ENCODE results near the gene PLOD1. TPM values are rescaled to one million over a fixed set of nuclear protein-coding genes. Genes with fewer than 3 reads are reported as not detected.
"Not testable (repeated sequence)": the region's sequence is repeated elsewhere in the genome, so short reads cannot be mapped to it uniquely, and the experiment has no call there.

The PLOD1 gene
- total RNA-seq, 4 donors from 2014 or later: 23.9 to 66.5 (median 54.8) TPM

DNA sequence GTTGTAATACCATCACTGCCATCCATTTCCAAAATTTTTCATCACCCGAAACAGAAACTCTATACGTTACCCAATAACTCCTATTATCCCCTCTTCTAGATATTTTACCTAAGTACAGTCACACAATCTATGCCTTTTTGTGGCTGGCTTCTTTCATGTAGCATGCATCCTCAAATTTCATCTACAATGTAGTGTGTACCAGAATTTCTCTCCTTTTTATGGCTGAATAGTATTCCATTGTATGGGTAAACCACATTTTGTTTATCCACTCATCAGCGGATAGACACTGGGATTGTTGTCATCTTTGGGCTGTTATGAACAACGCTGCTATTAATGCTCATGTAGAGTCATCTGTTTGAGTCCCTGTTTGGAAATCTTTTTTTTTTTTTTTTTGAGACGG, 29.5 kb upstream of the PLOD1 start:
- Histone ChIP-seq H3K4me3 (no peak overlapping the region), H3K36me3 (no peaks in the 10 kb centered on the region), H3K27ac (no peak overlapping the region), H3K27me3 (no peaks in the 10 kb centered on the region), H3K4me1 (no peaks in the 10 kb centered on the region), H3K9me3 (no peaks in the 10 kb centered on the region)
- DNase-seq: no peak
- TF ChIP-seq, protein P1, sequence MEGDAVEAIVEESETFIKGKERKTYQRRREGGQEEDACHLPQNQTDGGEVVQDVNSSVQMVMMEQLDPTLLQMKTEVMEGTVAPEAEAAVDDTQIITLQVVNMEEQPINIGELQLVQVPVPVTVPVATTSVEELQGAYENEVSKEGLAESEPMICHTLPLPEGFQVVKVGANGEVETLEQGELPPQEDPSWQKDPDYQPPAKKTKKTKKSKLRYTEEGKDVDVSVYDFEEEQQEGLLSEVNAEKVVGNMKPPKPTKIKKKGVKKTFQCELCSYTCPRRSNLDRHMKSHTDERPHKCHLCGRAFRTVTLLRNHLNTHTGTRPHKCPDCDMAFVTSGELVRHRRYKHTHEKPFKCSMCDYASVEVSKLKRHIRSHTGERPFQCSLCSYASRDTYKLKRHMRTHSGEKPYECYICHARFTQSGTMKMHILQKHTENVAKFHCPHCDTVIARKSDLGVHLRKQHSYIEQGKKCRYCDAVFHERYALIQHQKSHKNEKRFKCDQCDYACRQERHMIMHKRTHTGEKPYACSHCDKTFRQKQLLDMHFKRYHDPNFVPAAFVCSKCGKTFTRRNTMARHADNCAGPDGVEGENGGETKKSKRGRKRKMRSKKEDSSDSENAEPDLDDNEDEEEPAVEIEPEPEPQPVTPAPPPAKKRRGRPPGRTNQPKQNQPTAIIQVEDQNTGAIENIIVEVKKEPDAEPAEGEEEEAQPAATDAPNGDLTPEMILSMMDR (IDR thresholded peaks at IDR 0.05 in 4 of 5, conservative IDR thresholded peaks at IDR 0.05 in 1 of 5): no peak
- TF ChIP-seq POLR2A (IDR thresholded peaks at IDR 0.05): no peak
- intact Hi-C loops (cut with DNase I; ENCODE audit: low total_unique reads) (loop anchor here (5.0 kb wide), 1 partner anchor 168 kb away; the partner anchor contains the start of gene AGTRAP), in situ Hi-C loops (cut with MboI; ENCODE audit: low sequenced_read_pairs in 4 of 4) (loop anchor here in 1 of 4 donors (5.0 kb wide), 1 partner anchor 63 kb away; no protein-coding TSS in a partner anchor)
- no peak for ATAC-seq

DNA sequence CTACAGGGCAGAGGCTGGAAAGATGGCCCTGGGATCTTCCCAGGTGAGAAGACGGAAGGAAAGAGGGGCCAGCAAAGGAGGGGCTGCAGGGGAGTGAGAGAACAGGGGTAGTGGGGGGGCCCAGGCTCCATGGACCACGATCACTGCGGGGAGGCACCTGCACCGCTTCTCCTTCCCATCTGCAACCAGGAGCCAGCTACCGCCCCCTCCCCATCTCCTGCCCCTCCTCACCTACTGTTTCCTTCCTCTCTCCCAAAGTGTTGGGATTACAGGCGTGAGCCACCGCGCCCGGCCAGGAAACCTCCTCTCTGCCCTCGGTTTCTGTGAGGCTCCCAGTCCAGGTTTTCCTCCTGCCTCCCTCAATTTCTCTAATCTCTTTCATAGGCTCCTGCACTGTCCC, 27.6 kb upstream of the PLOD1 start:
- TF ChIP-seq, protein P1 (IDR thresholded peaks at IDR 0.05 in 4 of 5, conservative IDR thresholded peaks at IDR 0.05 in 1 of 5): no peak
- TF ChIP-seq POLR2A (IDR thresholded peaks at IDR 0.05): no peak
- no peaks in the 10 kb centered on the region for H3K4me1 ChIP-seq
- H3K27me3 ChIP-seq: no peaks in the 10 kb centered on the region
- no peak overlapping the region for H3K4me3 ChIP-seq
- in situ Hi-C loops (cut with MboI; ENCODE audit: low sequenced_read_pairs in 4 of 4): no loop called here
- H3K27ac ChIP-seq: no peak overlapping the region
- no peaks in the 10 kb centered on the region for H3K9me3 ChIP-seq
- ATAC-seq (no peak), DNase-seq (no peak)
- no peaks in the 10 kb centered on the region for H3K36me3 ChIP-seq
- intact Hi-C loops (cut with DNase I; ENCODE audit: low total_unique reads): loop anchor here (2.0 to 5.0 kb wide), 2 partner anchors 60 to 170 kb away; partner anchors contain the start of gene AGTRAP

DNA sequence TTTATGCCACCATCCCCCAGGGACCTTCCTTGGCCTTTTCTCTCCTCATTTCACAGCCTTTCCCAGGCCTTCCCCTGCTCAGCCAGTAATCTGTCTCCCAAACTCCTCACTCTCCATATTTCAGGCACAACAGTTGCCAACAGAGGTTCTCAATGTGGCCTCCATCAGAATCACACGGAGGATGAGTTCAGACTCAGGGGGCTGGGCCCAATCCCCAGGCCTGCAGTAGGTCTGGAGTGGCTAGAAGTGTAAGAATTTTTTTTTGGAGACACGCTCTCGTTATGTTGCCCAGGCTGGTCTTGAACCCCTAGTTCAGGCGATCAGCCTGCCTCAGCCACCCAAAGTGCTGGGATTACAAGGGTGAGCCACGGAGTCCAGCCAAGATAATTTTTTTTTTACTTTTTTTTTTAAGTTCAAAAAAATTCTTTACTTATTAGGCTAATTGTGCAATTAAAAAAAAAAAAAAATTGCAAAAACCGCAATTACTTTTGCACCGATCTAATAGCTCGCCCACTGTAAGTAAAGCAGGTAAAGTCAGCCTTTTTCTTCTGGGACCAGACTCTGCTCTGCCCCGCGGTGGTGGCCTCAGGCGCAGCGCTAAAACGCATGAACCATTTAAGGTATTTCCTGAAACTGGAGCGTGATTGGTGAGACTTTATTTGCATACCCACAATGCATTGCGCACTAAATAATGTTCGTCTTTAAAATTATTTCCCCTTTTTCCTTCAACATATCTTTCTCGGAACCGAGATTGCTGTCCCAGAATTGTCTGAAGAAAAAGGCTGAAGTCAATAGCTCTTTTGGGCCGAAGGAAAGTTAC, 27.0 kb upstream of the PLOD1 start:
- intact Hi-C loops (cut with DNase I; ENCODE audit: low total_unique reads) (loop anchor here (1.0 to 5.0 kb wide), 5 partner anchors 59 to 170 kb away; partner anchors contain the start of genes AGTRAP, CLCN6 and MFN2), in situ Hi-C loops (cut with MboI; ENCODE audit: low sequenced_read_pairs in 4 of 4) (no loop called here)
- H3K36me3 ChIP-seq: no peaks in the 10 kb centered on the region
- peak overlapping the region; percentile 95 to 99 (median 98) for H3K27ac ChIP-seq
- H3K27me3 ChIP-seq: no peaks in the 10 kb centered on the region
- H3K4me3 ChIP-seq: peak overlapping the region in 2 of 4 donors; percentile 86 to 93
- no peaks in the 10 kb centered on the region for H3K9me3 ChIP-seq
- no peaks in the 10 kb centered on the region for H3K4me1 ChIP-seq
- peak; percentile 72 to 74 for ATAC-seq
- peak; percentile 84 to 94 for DNase-seq
- TF ChIP-seq POLR2A (IDR thresholded peaks at IDR 0.05): no peak
- TF ChIP-seq, protein P1 (IDR thresholded peaks at IDR 0.05 in 4 of 5, conservative IDR thresholded peaks at IDR 0.05 in 1 of 5): peak; percentile 78 to 93 (median 87)

DNA sequence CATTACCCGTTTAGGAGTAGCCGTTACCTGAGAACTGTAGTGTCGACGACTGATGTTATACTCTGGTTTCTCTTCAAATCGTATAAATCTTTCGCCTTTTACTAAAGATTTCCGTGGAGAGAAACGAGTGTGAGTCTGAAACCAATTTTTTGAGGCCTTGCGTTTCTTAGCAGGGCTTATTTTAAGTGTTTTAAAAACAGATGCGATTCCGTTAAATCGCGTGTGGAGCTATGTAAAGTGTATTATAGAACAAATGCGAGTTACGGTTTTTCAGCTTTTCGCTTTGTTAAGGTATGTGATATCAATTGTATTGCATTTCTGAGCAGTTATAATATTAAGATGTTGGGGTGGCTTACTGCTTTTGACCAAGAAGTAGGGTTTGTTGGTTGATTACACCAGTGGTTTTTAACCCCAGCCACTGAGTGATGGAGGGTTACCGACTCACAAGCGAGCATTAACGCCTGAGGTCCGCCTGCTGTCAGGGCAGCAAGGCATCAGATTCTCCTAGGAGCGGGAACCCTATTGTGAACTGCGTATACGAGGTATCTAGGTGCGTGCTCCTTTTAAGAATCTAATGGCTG, 26.3 kb upstream of the PLOD1 start:
- in situ Hi-C loops (cut with MboI; ENCODE audit: low sequenced_read_pairs in 4 of 4) (no loop called here), intact Hi-C loops (cut with DNase I; ENCODE audit: low total_unique reads) (loop anchor here (1.0 to 5.0 kb wide), 4 partner anchors 72 to 171 kb away; partner anchors contain the start of genes AGTRAP, CLCN6 and MFN2)
- Histone ChIP-seq H3K27ac (peak overlapping the region; percentile 95 to 99 (median 98)), H3K36me3 (no peaks in the 10 kb centered on the region), H3K27me3 (no peaks in the 10 kb centered on the region), H3K4me3 (peak overlapping the region; percentile 75 to 93 (median 84)), H3K9me3 (no peaks in the 10 kb centered on the region), H3K4me1 (no peaks in the 10 kb centered on the region)
- ATAC-seq: peak; percentile 73 to 80
- TF ChIP-seq, protein P1 (IDR thresholded peaks at IDR 0.05 in 4 of 5, conservative IDR thresholded peaks at IDR 0.05 in 1 of 5): peak in 1 of 5 experiments; percentile 8
- TF ChIP-seq POLR2A (IDR thresholded peaks at IDR 0.05): peak; percentile 99
- DNase-seq: peak; percentile 75 to 78

DNA sequence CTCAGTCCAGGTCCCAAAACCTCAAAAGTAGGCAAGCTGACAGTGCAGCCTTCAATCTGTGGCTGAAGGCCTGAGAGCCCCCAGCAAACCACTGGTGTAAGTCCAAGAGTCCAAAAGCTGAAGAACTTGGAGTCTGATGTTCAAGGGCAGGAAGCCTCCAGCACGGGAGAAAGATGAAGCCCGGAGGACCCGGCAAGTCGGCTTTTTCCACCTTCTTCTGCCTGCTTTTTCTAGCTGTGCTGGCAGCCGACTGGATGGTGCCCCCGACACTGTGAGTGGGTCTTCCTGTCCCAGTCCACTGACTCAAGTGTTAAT, 23.6 kb upstream of the PLOD1 start:
- DNase-seq; H3K4me1 ChIP-seq; H3K9me3 ChIP-seq; H3K27me3 ChIP-seq; H3K36me3 ChIP-seq; ATAC-seq; intact Hi-C loops (cut with DNase I; ENCODE audit: low total_unique reads); H3K4me3 ChIP-seq; in situ Hi-C loops (cut with MboI; ENCODE audit: low sequenced_read_pairs in 4 of 4): not testable (repeated sequence)
- H3K27ac ChIP-seq: peak overlapping the region; percentile 95 to 99 (median 98)

Data from gastrocnemius medialis (tissue), 4 donors.